ENCODE results near the gene SH2D2A.

GRCh38 chr1:156836041-156836654, 19.5 kb upstream of the SH2D2A start:
- TF ChIP-seq POLR2A (IDR thresholded peaks at IDR 0.05; ENCODE audit: low read length) (no peak), GATA1 (IDR thresholded peaks at IDR 0.05; ENCODE audit: low read depth, low read length) (no peak)

Measured in erythroblast (primary cell).